ENCODE results near the gene PREX1. TPM values are rescaled to one million over a fixed set of nuclear protein-coding genes. Genes with fewer than 3 reads are reported as not detected.
"Not testable (repeated sequence)": the region's sequence is repeated elsewhere in the genome, so short reads cannot be mapped to it uniquely, and the experiment has no call there.

Gene PREX1
- total and polyA plus RNA-seq, 2 experiments from 2014 or later = 2.4 to 10.3 TPM

DNA sequence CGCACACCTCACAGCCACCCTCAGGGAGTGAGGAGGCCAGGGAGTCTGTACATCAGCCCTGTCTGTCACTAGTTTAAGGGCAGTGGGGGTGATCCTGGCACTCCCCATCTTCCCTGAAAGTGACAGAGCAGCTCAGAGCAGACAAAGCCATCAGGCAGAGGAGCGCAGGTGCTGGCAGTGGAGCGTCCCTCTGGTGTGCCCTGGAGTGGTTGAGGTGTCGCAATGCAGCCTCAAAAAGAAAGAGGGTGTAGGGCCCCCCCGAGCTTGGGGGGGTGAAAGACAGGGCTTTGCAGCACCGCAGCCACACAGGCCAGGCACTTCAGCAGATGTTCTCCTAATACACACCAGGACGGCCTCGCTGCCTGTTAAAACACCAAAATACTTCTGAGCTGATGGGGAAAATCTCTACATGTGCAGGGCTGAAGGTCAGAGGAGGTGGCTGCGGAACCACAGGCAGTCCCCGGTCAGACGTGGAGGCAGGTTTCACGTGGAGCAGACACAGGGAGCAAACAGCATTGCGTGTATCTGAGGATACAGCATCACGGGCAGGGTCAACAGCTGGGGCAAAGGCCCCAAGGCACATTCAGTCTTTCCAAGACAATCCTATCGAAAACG lies 69.5 kb downstream of the PREX1 start (continued):
- TF ChIP-seq, protein P1, sequence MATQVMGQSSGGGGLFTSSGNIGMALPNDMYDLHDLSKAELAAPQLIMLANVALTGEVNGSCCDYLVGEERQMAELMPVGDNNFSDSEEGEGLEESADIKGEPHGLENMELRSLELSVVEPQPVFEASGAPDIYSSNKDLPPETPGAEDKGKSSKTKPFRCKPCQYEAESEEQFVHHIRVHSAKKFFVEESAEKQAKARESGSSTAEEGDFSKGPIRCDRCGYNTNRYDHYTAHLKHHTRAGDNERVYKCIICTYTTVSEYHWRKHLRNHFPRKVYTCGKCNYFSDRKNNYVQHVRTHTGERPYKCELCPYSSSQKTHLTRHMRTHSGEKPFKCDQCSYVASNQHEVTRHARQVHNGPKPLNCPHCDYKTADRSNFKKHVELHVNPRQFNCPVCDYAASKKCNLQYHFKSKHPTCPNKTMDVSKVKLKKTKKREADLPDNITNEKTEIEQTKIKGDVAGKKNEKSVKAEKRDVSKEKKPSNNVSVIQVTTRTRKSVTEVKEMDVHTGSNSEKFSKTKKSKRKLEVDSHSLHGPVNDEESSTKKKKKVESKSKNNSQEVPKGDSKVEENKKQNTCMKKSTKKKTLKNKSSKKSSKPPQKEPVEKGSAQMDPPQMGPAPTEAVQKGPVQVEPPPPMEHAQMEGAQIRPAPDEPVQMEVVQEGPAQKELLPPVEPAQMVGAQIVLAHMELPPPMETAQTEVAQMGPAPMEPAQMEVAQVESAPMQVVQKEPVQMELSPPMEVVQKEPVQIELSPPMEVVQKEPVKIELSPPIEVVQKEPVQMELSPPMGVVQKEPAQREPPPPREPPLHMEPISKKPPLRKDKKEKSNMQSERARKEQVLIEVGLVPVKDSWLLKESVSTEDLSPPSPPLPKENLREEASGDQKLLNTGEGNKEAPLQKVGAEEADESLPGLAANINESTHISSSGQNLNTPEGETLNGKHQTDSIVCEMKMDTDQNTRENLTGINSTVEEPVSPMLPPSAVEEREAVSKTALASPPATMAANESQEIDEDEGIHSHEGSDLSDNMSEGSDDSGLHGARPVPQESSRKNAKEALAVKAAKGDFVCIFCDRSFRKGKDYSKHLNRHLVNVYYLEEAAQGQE (IDR thresholded peaks at IDR 0.05; ENCODE audit: unreplicated experiment) = no peak
- no peak for TF ChIP-seq STAT1 (IDR thresholded peaks at IDR 0.05; ENCODE audit: unreplicated experiment)
- no peak for TF ChIP-seq ZNF114 (CRISPR knock-in tag; IDR thresholded peaks at IDR 0.05)
- no peak for TF ChIP-seq NANOG (IDR thresholded peaks at IDR 0.05; ENCODE audit: borderline replicate concordance)
- TF ChIP-seq ZNF331 (CRISPR knock-in tag; IDR thresholded peaks at IDR 0.05; ENCODE audit: low read depth) = no peak
- TF ChIP-seq, protein P2, sequence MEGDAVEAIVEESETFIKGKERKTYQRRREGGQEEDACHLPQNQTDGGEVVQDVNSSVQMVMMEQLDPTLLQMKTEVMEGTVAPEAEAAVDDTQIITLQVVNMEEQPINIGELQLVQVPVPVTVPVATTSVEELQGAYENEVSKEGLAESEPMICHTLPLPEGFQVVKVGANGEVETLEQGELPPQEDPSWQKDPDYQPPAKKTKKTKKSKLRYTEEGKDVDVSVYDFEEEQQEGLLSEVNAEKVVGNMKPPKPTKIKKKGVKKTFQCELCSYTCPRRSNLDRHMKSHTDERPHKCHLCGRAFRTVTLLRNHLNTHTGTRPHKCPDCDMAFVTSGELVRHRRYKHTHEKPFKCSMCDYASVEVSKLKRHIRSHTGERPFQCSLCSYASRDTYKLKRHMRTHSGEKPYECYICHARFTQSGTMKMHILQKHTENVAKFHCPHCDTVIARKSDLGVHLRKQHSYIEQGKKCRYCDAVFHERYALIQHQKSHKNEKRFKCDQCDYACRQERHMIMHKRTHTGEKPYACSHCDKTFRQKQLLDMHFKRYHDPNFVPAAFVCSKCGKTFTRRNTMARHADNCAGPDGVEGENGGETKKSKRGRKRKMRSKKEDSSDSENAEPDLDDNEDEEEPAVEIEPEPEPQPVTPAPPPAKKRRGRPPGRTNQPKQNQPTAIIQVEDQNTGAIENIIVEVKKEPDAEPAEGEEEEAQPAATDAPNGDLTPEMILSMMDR (conservative IDR thresholded peaks at IDR 0.05; ENCODE audit: low read depth in 2 of 2) = no peak

DNA sequence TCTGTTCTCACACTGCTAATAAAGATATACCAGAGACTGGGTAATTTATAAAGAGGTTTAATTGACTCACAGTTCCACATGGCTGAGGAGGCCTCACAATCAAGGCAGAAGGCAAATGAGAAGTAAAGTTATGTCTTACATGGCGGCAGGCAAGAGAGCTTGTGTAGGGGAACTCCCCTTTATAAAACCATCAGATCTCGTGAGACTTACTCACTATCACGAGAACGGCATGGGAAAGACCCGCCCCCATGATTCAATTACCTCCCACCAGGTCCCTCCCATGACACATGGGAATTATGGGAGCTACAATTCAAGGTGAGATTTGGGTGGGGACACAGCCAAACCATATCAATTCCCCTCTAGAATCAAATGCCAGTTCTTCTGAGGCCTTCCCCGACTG lies 71.0 kb downstream of the PREX1 start:
- not testable (repeated sequence) for H3K4me3 Mint-ChIP-seq; ATAC-seq; H3K79me2 ChIP-seq (replicated peaks; ENCODE audit: insufficient read depth); H3K27me3 Mint-ChIP-seq (ENCODE audit: insufficient read depth, low read depth, poor library complexity); H2AFZ ChIP-seq; H3K4me3 ChIP-seq; H3K27ac Mint-ChIP-seq; H4K20me1 ChIP-seq (replicated peaks; ENCODE audit: insufficient read depth); H3K4me2 ChIP-seq; DNase-seq (ENCODE audit: low spot score); H3K9me2 ChIP-seq (ENCODE audit: insufficient read depth); H3K9me3 Mint-ChIP-seq; H3K27me3 ChIP-seq (ENCODE audit: insufficient read depth); H3K36me3 ChIP-seq (ENCODE audit: insufficient read depth); H3K27ac ChIP-seq (ENCODE audit: low read depth); H3F3A ChIP-seq (replicated peaks; ENCODE audit: low read depth)
- peaks cover 16% of the 10 kb centered on the region for H3K36me3 Mint-ChIP-seq (ENCODE audit: low read depth)
- peaks cover 42% of the 10 kb centered on the region for H3K4me1 Mint-ChIP-seq
- H3K4me1 ChIP-seq (ENCODE audit: insufficient read depth) = peaks cover 13% of the 10 kb centered on the region

DNA sequence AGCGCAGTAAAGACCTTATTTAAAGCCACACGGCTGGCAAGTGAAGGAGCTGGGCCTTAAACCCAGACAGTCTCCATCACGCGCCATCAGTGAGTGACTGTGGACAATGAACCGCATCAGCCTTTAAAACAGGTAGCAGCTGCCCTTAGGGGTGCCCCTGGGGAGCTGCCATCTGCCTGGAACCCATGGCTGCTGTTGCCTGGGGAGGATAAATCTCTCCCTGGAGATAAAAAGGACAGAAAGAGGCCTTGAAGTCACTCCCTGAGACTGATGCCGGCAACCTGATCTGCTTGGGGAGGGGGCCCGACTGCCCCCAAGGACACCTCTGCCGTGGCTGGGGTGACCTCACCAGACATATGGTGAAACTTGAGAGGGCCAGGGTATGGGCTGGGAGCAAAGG lies 73.5 kb downstream of the PREX1 start:
- H3K27ac ChIP-seq (ENCODE audit: low read depth) = no peak overlapping the region
- no peaks in the 10 kb centered on the region for H3K79me2 ChIP-seq (replicated peaks; ENCODE audit: insufficient read depth)
- H3K36me3 Mint-ChIP-seq (ENCODE audit: low read depth) = peaks cover 20% of the 10 kb centered on the region
- H3K4me3 ChIP-seq = no peak overlapping the region
- H3K27ac Mint-ChIP-seq = no peak overlapping the region
- H3K9me3 Mint-ChIP-seq = peaks cover 13% of the 10 kb centered on the region; the same call in 2 of the 3 replicates
- no peaks in the 10 kb centered on the region for H4K20me1 ChIP-seq (replicated peaks; ENCODE audit: insufficient read depth)
- H3K4me2 ChIP-seq = 0 out of 2 replicates have a peak overlapping the region, but pooled peaks have one; percentile 26
- DNase-seq (ENCODE audit: low spot score) (no peak), ATAC-seq (no peak)
- no peaks in the 10 kb centered on the region for H3K27me3 ChIP-seq (ENCODE audit: insufficient read depth)
- peaks cover 23% of the 10 kb centered on the region for H3K4me1 ChIP-seq (ENCODE audit: insufficient read depth)
- H3K9me2 ChIP-seq (ENCODE audit: insufficient read depth) = peaks cover 8% of the 10 kb centered on the region; the same call in 1 of the 2 replicates
- 0 out of 2 replicates have a peak, but pooled peaks cover 2% of the 10 kb centered on the region for H3F3A ChIP-seq (replicated peaks; ENCODE audit: low read depth)
- no peak overlapping the region for H3K4me3 Mint-ChIP-seq
- H3K27me3 Mint-ChIP-seq (ENCODE audit: insufficient read depth, low read depth, poor library complexity) = peaks cover 3% of the 10 kb centered on the region
- peaks cover 56% of the 10 kb centered on the region for H3K4me1 Mint-ChIP-seq
- H3K36me3 ChIP-seq (ENCODE audit: insufficient read depth) = no peaks in the 10 kb centered on the region
- no peak overlapping the region for H2AFZ ChIP-seq
- TF ChIP-seq ZNF114 (CRISPR knock-in tag; IDR thresholded peaks at IDR 0.05) (no peak), POLR2AphosphoS5 (IDR thresholded peaks at IDR 0.05; ENCODE audit: low read depth) (no peak), NANOG (IDR thresholded peaks at IDR 0.05; ENCODE audit: borderline replicate concordance) (no peak), CREB1 (CRISPR knock-in tag; IDR thresholded peaks at IDR 0.05; ENCODE audit: low read depth) (no peak)
- TF ChIP-seq, protein P2 (conservative IDR thresholded peaks at IDR 0.05; ENCODE audit: low read depth in 2 of 2) = no peak
